Measurements from ENCODE around the gene LTBP2. TPM values are rescaled to one million over a fixed set of nuclear protein-coding genes. Genes with fewer than 3 reads are reported as not detected.

LTBP2 gene
- total RNA-seq, 1 experiment from 2014 or later, result not detected

DNA sequence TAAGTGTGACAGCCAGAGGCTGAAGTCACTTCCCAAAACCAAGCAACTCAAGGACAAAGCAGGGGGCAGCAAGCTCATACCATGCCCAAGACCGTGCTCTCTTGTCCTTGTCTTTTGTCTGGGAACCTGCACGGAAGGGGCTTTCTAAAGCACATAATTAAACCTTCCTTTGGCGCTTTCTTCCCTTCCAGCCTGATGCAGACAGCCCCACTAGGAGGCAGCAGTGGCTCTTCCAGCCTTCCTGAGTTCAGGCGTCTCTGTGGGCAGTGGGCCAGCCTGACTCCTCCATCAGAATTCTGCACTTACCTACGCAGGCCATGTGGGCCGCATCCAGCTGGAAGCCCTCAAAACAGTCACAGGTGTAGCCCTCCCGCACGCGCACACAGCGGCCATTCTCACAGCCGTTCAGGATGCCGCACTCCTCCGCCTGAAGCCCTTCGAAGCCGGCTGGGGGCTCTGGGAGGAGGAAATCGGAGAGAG is 110.9 kb downstream of the LTBP2 start:
- H2AFZ ChIP-seq (ENCODE audit: low read length), result no peak overlapping the region
- H4K20me1 ChIP-seq (ENCODE audit: insufficient read depth, low read depth, low read length), result peaks cover 3% of the 10 kb centered on the region; the same call in 1 of the 2 replicates
- no peaks in the 10 kb centered on the region for H3K27me3 ChIP-seq (ENCODE audit: low read length)
- DNase-seq, result peak; percentile 68
- H3K4me3 ChIP-seq (ENCODE audit: low read length), result no peak overlapping the region
- no peak overlapping the region for H3K27ac ChIP-seq (ENCODE audit: low read length)
- no peaks in the 10 kb centered on the region for H3K9me2 ChIP-seq (replicated peaks; ENCODE audit: insufficient read depth, low read length)
- no peaks in the 10 kb centered on the region for H3K79me2 ChIP-seq (ENCODE audit: low read length)
- no peak overlapping the region for H3K9ac ChIP-seq (ENCODE audit: low read length)
- 0 out of 2 replicates have a peak, but pooled peaks cover 1% of the 10 kb centered on the region for H3K36me3 ChIP-seq (ENCODE audit: insufficient read depth, low read length)
- H3K4me2 ChIP-seq (ENCODE audit: low read depth, low read length, poor library complexity, severe bottlenecking), result no peak overlapping the region
- peaks cover 6% of the 10 kb centered on the region for H3K4me1 ChIP-seq (ENCODE audit: low read length)
- no peaks in the 10 kb centered on the region for H3K9me3 ChIP-seq (ENCODE audit: low read length)

DNA sequence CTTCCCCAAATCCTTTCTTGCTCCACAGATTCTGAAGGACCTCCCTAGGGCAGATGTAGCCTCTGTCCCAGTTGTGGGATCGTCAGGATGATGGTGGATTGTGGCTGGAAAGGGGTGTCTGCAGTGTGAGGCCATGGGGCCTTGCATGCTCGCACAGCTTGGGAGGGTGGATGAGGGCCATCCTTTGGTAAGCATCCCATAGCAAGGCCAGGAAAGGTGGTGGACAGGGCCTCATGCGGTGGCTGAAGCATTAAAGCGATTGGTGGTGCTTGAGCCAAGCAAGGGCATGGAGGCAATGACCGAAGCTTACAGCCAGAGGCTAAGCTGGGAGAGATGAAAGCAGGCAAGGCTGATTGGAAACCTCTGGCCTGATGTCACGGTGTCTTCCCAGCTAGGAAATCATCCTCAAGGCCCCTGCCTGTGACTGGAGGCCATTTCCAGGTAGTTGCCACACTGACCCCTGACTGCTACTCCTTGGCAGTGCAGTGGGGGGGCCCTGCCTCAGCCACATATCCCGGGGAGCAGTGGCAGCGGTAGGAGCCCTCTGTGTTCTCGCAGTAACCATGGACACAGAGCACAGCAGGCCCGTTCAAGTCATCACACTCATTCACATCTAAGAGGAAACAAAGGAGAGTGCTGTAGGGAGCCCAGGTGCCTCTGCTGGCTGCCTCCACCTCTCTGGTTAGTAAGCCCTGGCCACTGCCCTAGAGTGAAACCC is 111.5 kb downstream of the LTBP2 start:
- Histone ChIP-seq H3K9me3 (ENCODE audit: low read length) (no peaks in the 10 kb centered on the region), H3K27me3 (ENCODE audit: low read length) (no peaks in the 10 kb centered on the region), H3K9ac (ENCODE audit: low read length) (no peak overlapping the region), H3K27ac (ENCODE audit: low read length) (no peak overlapping the region), H3K4me1 (ENCODE audit: low read length) (peaks cover under 1% of the 10 kb centered on the region; the same call in 1 of the 2 replicates), H3K79me2 (ENCODE audit: low read length) (no peaks in the 10 kb centered on the region), H3K4me2 (ENCODE audit: low read depth, low read length, poor library complexity, severe bottlenecking) (no peak overlapping the region), H3K36me3 (ENCODE audit: insufficient read depth, low read length) (0 out of 2 replicates have a peak, but pooled peaks cover 6% of the 10 kb centered on the region), H3K4me3 (ENCODE audit: low read length) (no peak overlapping the region), H2AFZ (ENCODE audit: low read length) (no peak overlapping the region), H3K9me2 (replicated peaks; ENCODE audit: insufficient read depth, low read length) (no peaks in the 10 kb centered on the region), H4K20me1 (ENCODE audit: insufficient read depth, low read depth, low read length) (peaks cover 3% of the 10 kb centered on the region; the same call in 1 of the 2 replicates)
- no peak for DNase-seq

GRCh38 chr14:74495356-74495755 is 116.7 kb downstream of the LTBP2 start:
- Histone ChIP-seq H3K4me2 (ENCODE audit: low read depth, low read length, poor library complexity, severe bottlenecking) (peak overlapping the region; percentile 88), H3K4me3 (ENCODE audit: low read length) (no peak overlapping the region), H3K9me3 (ENCODE audit: low read length) (no peaks in the 10 kb centered on the region), H3K27ac (ENCODE audit: low read length) (no peak overlapping the region), H2AFZ (ENCODE audit: low read length) (no peak overlapping the region), H3K79me2 (ENCODE audit: low read length) (peaks cover 8% of the 10 kb centered on the region; the same call in 1 of the 2 replicates), H3K36me3 (ENCODE audit: insufficient read depth, low read length) (peaks cover 11% of the 10 kb centered on the region; the same call in 1 of the 2 replicates), H3K9me2 (replicated peaks; ENCODE audit: insufficient read depth, low read length) (no peaks in the 10 kb centered on the region), H3K27me3 (ENCODE audit: low read length) (no peaks in the 10 kb centered on the region), H3K4me1 (ENCODE audit: low read length) (peaks cover 28% of the 10 kb centered on the region), H3K9ac (ENCODE audit: low read length) (no peak overlapping the region), H4K20me1 (ENCODE audit: insufficient read depth, low read depth, low read length) (peaks cover 4% of the 10 kb centered on the region; the same call in 1 of the 2 replicates)
- DNase-seq, result no peak

GRCh38 chr14:74493343-74494261 is 118.4 kb downstream of the LTBP2 start, which contains the start of gene ISCA2:
ISCA2 (plus strand) TSS chr14:74493765; CDS start chr14:74493775, 10 bp downstream.
- Histone ChIP-seq H2AFZ (ENCODE audit: low read length) (peak within 1 kb of the TSS; percentile 100), H3K79me2 (ENCODE audit: low read length) (peaks cover 8% of the 10 kb centered on the region; the same call in 1 of the 2 replicates), H3K4me3 (ENCODE audit: low read length) (peak within 1 kb of the TSS; percentile 91), H3K4me2 (ENCODE audit: low read depth, low read length, poor library complexity, severe bottlenecking) (peak within 1 kb of the TSS; percentile 100), H3K9me2 (replicated peaks; ENCODE audit: insufficient read depth, low read length) (no peaks in the 10 kb centered on the region), H3K27ac (ENCODE audit: low read length) (no peak within 1 kb of the TSS), H3K27me3 (ENCODE audit: low read length) (no peaks in the 10 kb centered on the region), H3K9ac (ENCODE audit: low read length) (peak within 1 kb of the TSS; percentile 87), H3K4me1 (ENCODE audit: low read length) (peaks cover 32% of the 10 kb centered on the region), H3K36me3 (ENCODE audit: insufficient read depth, low read length) (peaks cover 11% of the 10 kb centered on the region; the same call in 1 of the 2 replicates), H4K20me1 (ENCODE audit: insufficient read depth, low read depth, low read length) (peaks cover 4% of the 10 kb centered on the region; the same call in 1 of the 2 replicates), H3K9me3 (ENCODE audit: low read length) (no peaks in the 10 kb centered on the region)
- DNase-seq, result peak; percentile 100

- Histone ChIP-seq H3K27me3 (ENCODE audit: low read length) (no peaks in the 10 kb centered on the region), H3K9ac (ENCODE audit: low read length) (peak within 1 kb of the TSS; percentile 87), H4K20me1 (ENCODE audit: insufficient read depth, low read depth, low read length) (peaks cover 4% of the 10 kb centered on the region; the same call in 1 of the 2 replicates), H3K9me2 (replicated peaks; ENCODE audit: insufficient read depth, low read length) (no peaks in the 10 kb centered on the region), H3K9me3 (ENCODE audit: low read length) (no peaks in the 10 kb centered on the region), H3K4me3 (ENCODE audit: low read length) (peak within 1 kb of the TSS; percentile 91), H3K4me2 (ENCODE audit: low read depth, low read length, poor library complexity, severe bottlenecking) (peak within 1 kb of the TSS; percentile 100), H3K4me1 (ENCODE audit: low read length) (peaks cover 32% of the 10 kb centered on the region), H3K36me3 (ENCODE audit: insufficient read depth, low read length) (peaks cover 11% of the 10 kb centered on the region; the same call in 1 of the 2 replicates), H3K27ac (ENCODE audit: low read length) (no peak within 1 kb of the TSS), H2AFZ (ENCODE audit: low read length) (peak within 1 kb of the TSS; percentile 100), H3K79me2 (ENCODE audit: low read length) (peaks cover 8% of the 10 kb centered on the region; the same call in 1 of the 2 replicates)
- peak; percentile 46 for DNase-seq
These were observed 119.2 kb downstream of the LTBP2 start, which contains the start of gene NPC2 for GRCh38 chr14:74492776-74493342. NPC2 (minus strand) TSS chr14:74493305; CDS start chr14:74493274, 31 bp downstream.

- H3K79me2 ChIP-seq (ENCODE audit: low read length), result peaks cover 8% of the 10 kb centered on the region; the same call in 1 of the 2 replicates
- peak overlapping the region; percentile 80 for H3K9ac ChIP-seq (ENCODE audit: low read length)
- peak overlapping the region; percentile 91 for H3K4me3 ChIP-seq (ENCODE audit: low read length)
- H2AFZ ChIP-seq (ENCODE audit: low read length), result peak overlapping the region; percentile 100; the same call in 1 of the 2 replicates
- H3K4me1 ChIP-seq (ENCODE audit: low read length), result peaks cover 32% of the 10 kb centered on the region
- no peak overlapping the region for H3K27ac ChIP-seq (ENCODE audit: low read length)
- peak overlapping the region; percentile 100 for H3K4me2 ChIP-seq (ENCODE audit: low read depth, low read length, poor library complexity, severe bottlenecking)
- H3K9me3 ChIP-seq (ENCODE audit: low read length), result no peaks in the 10 kb centered on the region
- no peaks in the 10 kb centered on the region for H3K9me2 ChIP-seq (replicated peaks; ENCODE audit: insufficient read depth, low read length)
- H3K27me3 ChIP-seq (ENCODE audit: low read length), result no peaks in the 10 kb centered on the region
- peaks cover 11% of the 10 kb centered on the region; the same call in 1 of the 2 replicates for H3K36me3 ChIP-seq (ENCODE audit: insufficient read depth, low read length)
- peak; percentile 81 for DNase-seq
- H4K20me1 ChIP-seq (ENCODE audit: insufficient read depth, low read depth, low read length), result peaks cover 4% of the 10 kb centered on the region; the same call in 1 of the 2 replicates
These were observed 119.9 kb downstream of the LTBP2 start for GRCh38 chr14:74491956-74492775.

DNA sequence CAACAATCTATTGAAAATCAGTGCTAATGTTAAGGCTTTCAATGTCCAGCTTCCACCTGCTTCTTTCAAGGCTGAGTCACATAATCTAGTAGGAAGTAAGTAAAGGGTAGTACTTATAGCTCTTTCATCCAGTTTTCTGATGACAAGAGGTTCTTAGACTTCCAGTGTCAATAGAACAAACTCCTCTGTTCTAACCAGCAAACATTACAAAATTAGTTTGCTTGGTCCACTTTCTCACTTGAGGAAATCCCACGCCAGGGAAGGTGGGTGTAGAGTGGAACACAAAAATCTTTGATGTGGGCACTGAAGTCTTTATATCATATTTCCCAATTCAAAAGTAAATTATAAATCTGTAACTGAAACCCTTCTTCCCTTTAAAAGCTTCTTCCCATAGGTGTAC is 121.6 kb downstream of the LTBP2 start:
- H3K79me2 ChIP-seq (ENCODE audit: low read length), result peaks cover 8% of the 10 kb centered on the region; the same call in 1 of the 2 replicates
- no peak for DNase-seq
- peaks cover 4% of the 10 kb centered on the region; the same call in 1 of the 2 replicates for H3K36me3 ChIP-seq (ENCODE audit: insufficient read depth, low read length)
- peaks cover 32% of the 10 kb centered on the region for H3K4me1 ChIP-seq (ENCODE audit: low read length)
- H3K4me3 ChIP-seq (ENCODE audit: low read length), result no peak overlapping the region
- H3K9me3 ChIP-seq (ENCODE audit: low read length), result no peaks in the 10 kb centered on the region
- peaks cover 4% of the 10 kb centered on the region; the same call in 1 of the 2 replicates for H4K20me1 ChIP-seq (ENCODE audit: insufficient read depth, low read depth, low read length)
- no peaks in the 10 kb centered on the region for H3K9me2 ChIP-seq (replicated peaks; ENCODE audit: insufficient read depth, low read length)
- no peak overlapping the region for H2AFZ ChIP-seq (ENCODE audit: low read length)
- H3K27me3 ChIP-seq (ENCODE audit: low read length), result no peaks in the 10 kb centered on the region
- no peak overlapping the region for H3K4me2 ChIP-seq (ENCODE audit: low read depth, low read length, poor library complexity, severe bottlenecking)
- no peak overlapping the region for H3K27ac ChIP-seq (ENCODE audit: low read length)
- no peak overlapping the region for H3K9ac ChIP-seq (ENCODE audit: low read length)
